OCI-LY7 (cell line): ENCODE results near the gene SDHD.

ENCODE experiments used
- EZH2phosphoT487 ChIP-seq: fragments of 200-600 bp; sonication (generic); IDR thresholded peaks from 2 replicates; pipeline ENCODE4 v1.6.1; 2018; ENCODE audit warnings: low read depth, borderline replicate concordance, mild to moderate bottlenecking, mixed run types, antibody characterized with exemption, low read length, moderate library complexity, mixed read lengths
- TF ChIP-seq, protein P1 (sequence below): fragments of 200-600 bp; sonication (generic); conservative IDR thresholded peaks from 2 replicates; pipeline ENCODE4 v1.5.1; 2014; ENCODE audit warnings: mild to moderate bottlenecking, antibody characterized with exemption, low read length, moderate library complexity, mixed read lengths

DNA sequence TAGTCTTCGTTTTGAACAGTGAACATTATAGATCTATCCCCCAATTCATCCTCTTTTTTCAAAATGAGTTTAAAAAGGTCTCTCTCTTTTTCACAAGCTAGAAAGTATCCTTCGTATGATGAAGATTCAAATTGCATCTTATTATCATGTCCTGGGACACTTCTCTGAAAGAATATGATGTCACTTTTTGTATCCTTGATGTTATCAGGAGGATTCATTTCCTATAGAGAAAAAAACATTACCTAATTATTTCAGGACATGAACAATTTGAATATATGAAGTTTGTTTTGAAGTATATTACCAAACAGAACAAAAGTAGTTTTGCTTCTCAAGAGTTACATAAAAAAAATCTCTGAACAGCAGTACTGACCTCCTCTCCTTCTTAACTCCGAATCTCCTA is 56.9 kb downstream of the SDHD start:
- TF ChIP-seq, protein P1, sequence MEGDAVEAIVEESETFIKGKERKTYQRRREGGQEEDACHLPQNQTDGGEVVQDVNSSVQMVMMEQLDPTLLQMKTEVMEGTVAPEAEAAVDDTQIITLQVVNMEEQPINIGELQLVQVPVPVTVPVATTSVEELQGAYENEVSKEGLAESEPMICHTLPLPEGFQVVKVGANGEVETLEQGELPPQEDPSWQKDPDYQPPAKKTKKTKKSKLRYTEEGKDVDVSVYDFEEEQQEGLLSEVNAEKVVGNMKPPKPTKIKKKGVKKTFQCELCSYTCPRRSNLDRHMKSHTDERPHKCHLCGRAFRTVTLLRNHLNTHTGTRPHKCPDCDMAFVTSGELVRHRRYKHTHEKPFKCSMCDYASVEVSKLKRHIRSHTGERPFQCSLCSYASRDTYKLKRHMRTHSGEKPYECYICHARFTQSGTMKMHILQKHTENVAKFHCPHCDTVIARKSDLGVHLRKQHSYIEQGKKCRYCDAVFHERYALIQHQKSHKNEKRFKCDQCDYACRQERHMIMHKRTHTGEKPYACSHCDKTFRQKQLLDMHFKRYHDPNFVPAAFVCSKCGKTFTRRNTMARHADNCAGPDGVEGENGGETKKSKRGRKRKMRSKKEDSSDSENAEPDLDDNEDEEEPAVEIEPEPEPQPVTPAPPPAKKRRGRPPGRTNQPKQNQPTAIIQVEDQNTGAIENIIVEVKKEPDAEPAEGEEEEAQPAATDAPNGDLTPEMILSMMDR, result no peak
- no peak for TF ChIP-seq EZH2phosphoT487
